GM18526 (cell line): ENCODE measurements around the gene SLC6A6.

Source experiments
- POLR2A ChIP-seq: IDR thresholded peaks from 3 replicates; pipeline ENCODE4 v1.6.1; 2011; ENCODE audit not compliant: insufficient read length; ENCODE audit errors: extremely low read depth

The SLC6A6 gene

GRCh38 chr3:14418296-14419250, 16.2 kb downstream of the SLC6A6 start:
- no peak for TF ChIP-seq POLR2A

- TF ChIP-seq POLR2A: no peak
These were observed 19.9 kb downstream of the SLC6A6 start for GRCh38 chr3:14422016-14422963.

GRCh38 chr3:14423197-14423743, 20.9 kb downstream of the SLC6A6 start:
- TF ChIP-seq POLR2A: no peak

DNA sequence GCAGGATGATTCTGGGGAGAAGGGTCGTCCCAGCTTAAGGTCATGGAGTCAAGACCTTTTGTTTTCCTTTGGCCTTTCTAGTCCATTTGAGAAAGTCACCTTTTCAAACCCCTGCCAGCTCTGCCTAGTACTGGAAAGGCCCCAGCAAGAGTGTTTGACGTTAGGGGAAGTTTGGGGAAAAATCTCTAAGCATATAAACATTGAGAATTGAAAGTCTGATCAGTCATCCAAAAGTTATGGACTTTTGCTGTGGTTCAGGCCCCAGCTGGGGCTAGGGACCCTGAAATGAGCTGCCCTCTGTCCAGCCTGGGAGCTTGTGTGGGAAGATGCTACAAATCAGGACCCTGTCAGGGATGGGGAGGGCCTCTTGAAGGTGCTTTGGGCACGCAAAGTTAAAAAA, 21.6 kb downstream of the SLC6A6 start:
- TF ChIP-seq POLR2A: no peak

DNA sequence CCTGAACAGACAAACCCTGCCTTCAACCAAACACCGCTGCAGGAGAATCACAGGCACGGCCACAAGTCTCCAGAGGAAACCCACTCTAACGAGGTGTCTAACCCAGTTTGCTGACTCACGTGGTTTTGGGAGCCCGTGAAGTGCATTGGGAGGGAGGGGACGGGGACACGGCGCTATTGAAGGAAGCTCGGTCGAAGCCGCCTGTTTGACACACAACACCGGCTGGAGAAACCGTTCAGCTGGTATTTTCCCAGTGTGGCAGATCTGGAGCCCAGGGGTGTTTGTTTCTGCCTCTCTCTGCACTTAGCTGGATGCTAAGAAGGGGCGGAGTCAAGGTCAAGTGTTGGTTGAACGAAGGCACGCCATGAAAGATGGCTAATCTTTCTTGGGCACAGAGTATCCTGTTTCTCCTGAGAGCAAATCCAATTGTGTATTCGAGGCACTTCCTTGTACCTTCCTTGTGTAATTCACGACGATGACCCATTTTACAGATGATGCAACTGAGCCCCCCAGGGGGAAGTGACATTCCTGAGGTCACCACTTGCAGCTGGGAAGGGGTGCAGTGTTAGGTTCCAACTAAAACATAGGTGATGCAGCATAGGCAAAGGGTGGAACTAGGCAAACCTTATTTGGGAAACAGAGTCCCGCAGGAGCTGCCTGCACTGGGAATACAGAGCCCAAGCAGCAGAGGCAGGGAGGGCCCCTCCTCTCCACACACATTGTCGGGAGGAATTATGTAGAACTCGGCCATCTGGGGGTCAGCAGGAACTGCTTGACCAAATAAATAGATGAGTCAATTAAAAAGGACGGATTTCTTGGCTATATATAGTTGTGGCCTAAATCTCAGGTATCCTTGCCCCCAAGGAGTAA, 22.5 kb downstream of the SLC6A6 start:
- no peak for TF ChIP-seq POLR2A

DNA sequence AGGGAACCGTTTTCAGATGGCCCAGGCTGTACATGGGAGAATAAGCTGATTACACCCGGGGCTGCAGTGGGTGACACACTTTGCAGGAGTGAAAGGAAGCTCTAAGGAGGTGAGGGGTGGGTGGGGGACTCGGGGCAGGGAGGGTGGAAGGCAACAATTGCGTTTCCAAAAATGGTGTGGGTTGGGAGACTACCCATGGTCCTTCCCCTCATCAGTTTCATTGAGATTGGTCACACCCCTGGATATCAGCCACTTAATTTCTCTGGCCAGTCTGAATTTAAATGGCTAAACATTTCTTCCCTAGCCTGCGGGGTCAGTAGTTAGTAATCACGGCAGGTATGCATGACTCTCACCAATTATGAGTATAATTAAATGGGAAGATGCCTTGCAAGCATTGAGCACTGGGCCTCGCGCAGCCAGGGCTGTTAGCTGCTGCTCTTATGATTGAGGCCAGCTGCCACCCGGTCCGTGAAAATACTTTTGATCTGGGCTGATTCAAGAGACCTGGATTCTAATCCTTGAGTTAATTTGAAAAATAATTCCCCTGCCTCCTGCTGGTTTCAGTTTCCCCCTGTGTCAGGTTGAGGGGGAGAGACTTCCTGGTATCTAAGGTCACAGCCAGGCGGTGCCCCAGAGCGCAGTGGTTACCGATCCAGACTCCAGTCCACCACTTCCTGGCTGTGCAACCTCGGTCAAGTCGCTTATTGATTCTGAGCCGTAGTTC, 23.3 kb downstream of the SLC6A6 start:
- TF ChIP-seq POLR2A: no peak

- no peak for TF ChIP-seq POLR2A
These were observed 23.9 kb downstream of the SLC6A6 start for GRCh38 chr3:14426305-14426620.

GRCh38 chr3:14428087-14429033, 26.0 kb downstream of the SLC6A6 start:
- no peak for TF ChIP-seq POLR2A

DNA sequence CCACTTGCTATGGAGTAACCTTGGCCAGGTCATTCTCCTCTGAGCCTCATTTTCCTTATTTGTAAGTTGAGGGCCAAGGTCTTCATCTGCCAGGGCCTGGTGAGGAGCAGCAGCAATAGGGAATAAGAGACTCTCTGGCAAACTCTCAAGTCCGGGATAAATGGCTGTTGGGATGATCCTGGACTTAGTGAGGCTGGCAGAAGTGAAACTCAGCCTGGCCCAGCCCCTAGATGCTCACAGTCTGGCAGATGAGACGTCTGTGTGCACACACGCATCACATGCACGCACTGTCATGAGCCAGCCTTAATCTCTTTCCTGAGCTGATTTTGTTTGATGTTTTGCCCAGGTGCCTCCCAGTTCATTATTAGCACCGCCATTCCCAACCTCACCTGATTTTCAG, 26.8 kb downstream of the SLC6A6 start:
- TF ChIP-seq POLR2A: no peak

DNA sequence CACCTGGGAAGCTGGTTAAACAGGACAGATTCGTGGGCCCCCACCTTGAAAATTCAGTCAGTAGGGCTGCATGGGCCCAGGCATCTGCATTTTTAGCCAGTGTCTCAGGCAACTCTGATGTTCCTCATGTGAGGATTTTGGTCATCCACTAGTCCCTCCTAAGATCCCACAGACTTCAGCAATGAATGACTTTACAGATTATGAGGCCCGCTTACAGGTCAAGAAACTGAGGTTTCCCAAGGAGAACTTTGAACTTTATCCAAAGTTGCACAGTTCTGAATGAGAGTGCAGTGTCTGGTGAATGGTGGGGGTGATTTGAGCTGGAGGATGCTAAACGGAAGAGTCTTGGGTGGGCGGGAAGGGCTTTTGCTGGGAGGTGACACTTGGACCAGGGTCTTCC, 27.2 kb downstream of the SLC6A6 start:
- no peak for TF ChIP-seq POLR2A

DNA sequence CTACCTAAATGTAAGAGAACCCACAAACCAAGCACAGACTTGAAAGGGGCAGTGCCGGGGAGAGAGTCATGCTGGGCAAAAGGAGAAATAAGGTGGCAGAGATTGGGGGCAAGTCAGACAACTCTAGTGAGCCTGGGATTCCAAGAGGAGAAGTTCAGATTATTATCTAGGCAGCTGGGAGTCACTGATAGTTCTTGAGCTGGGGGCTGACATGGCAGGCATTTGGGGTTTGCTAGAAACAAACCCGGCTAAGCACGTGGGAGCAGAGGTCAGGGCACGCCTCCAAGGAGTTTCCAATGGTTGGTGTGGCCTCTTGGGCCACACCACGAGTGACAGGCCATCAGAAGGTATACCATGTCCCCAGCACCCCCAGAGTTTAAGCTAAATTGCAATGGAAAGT, 27.6 kb downstream of the SLC6A6 start:
- TF ChIP-seq POLR2A: no peak

- TF ChIP-seq POLR2A: no peak
These were observed 28.5 kb downstream of the SLC6A6 start for GRCh38 chr3:14430706-14431451.

DNA sequence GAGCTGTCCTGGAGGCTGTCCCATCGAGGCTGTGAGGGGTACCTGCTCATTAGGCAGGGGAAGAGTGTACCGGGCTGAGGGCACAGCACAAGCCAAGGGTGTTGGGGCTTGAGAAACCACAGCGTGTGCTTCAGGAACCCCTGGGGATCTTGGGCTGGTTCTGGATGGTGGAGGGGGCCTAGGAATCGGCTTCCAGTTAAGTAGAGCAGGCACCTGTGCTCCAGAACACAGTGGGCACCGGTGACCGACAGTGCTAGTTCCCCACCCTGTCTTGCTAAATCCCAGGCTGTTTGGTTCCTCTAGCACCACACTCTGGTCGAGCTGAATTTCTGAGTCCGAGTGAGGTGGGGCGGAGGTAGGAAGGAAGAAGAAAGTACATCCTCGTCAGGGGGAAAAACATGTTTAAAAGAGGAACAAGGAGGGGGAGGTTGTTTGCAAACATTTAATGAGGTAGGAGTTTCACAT, 29.1 kb downstream of the SLC6A6 start:
- no peak for TF ChIP-seq POLR2A
